Right atrium auricular region (tissue), 2 donors: Measurements from ENCODE around the gene SAMD9L. TPM values are rescaled to one million over a fixed set of nuclear protein-coding genes. Genes with fewer than 3 reads are reported as not detected.
A peak's percentile ranks its signal among the peaks of the same experiment; 100 is the strongest.

Experiments
- DNase-seq: peaks from one replicate; pipeline ENCODE4 v3.0.0-alpha.2; 2019; ENCODE audit warnings: low spot score
- H3K27ac ChIP-seq, 2 donors: fragments of 200-600 bp; sonication (generic); 1 replicate in 1 of 2; 2 replicates in 1 of 2; pipeline ENCODE4 v1.5.1; 2016 to 2019
- H3K27me3 ChIP-seq, 2 donors: fragments of 200-600 bp; sonication (generic); one replicate each; pipeline versions ENCODE4 v1.5.1 to v1.6.0; 2017 to 2019
- H3K36me3 ChIP-seq: fragments of 200-600 bp; sonication (generic); one replicate; pipeline ENCODE4 v1.5.1; 2016
- H3K4me1 ChIP-seq, 2 donors: fragments of 200-600 bp; sonication (generic); one replicate each; pipeline versions ENCODE4 v1.5.1 to v1.6.0; 2017 to 2019
- H3K4me3 ChIP-seq, 2 donors: fragments of 200-600 bp; sonication (generic); 1 replicate in 1 of 2; 2 replicates in 1 of 2; pipeline ENCODE4 v1.5.1; 2017 to 2019; ENCODE audit warnings: mild to moderate bottlenecking in 1 of 2, moderate library complexity in 1 of 2
- H3K9me3 ChIP-seq, 2 donors: fragments of 200-600 bp; sonication (generic); one replicate each; pipeline ENCODE4 v1.5.1; 2019
- CTCF ChIP-seq, 2 donors: fragments of 200-600 bp; sonication (generic); IDR thresholded peaks; one replicate each; pipeline ENCODE4 v1.5.1; 2019; ENCODE audit warnings: antibody characterized with exemption in 2 of 2
- total RNA-seq, 2 donors: library from RNA; depleted of rRNA; stranded (reverse); fragments of >200 nt; gene quantifications; one replicate each; pipeline ENCODE4 v1.1.0, GENCODE V29; 2016

SAMD9L gene
- 1 to 10 TPM; 4.1 to 5.7 TPM for total RNA-seq

- Histone ChIP-seq H3K27me3 (no peaks in the 10 kb centered on the region), H3K4me1 (peaks cover 0 to 22% of the 10 kb centered on the region in 2 donors), H3K36me3 (peaks cover 6% of the 10 kb centered on the region), H3K27ac (peak within 1 kb of the TSS; percentile 46 to 59), H3K4me3 (peak within 1 kb of the TSS; percentile 40 to 42), H3K9me3 (no peaks in the 10 kb centered on the region)
- DNase-seq: no peak
- TF ChIP-seq CTCF (IDR thresholded peaks at IDR 0.05): no peak
These were observed at the start of gene SAMD9L for GRCh38 chr7:93148144-93148543. SAMD9L (minus strand) TSS chr7:93148385; CDS start chr7:93135971, 12,414 bp downstream.

DNA sequence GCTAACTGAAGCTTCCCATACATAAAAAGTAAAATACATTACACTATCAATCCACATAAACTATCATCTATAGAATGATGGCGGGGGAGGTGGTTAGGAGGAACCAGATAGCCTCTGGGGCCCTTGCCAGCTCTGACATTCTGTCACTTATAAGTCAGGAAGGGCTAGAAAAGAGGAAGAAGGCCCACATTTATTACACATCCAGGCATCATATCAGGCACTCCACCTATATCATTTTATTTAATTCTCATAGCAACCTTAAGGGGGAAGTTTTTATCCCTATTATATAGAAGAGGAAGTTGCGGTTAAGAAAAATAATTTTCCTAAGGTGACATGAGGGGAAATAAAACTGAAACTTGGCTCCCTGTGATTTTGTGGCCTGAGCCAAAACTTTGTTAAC, 48.2 kb upstream of the SAMD9L start:
- Histone ChIP-seq H3K4me3 (no peak overlapping the region), H3K36me3 (no peaks in the 10 kb centered on the region), H3K27ac (no peak overlapping the region), H3K9me3 (no peaks in the 10 kb centered on the region), H3K4me1 (no peaks in the 10 kb centered on the region), H3K27me3 (no peaks in the 10 kb centered on the region)
- no peak for TF ChIP-seq CTCF (IDR thresholded peaks at IDR 0.05)
- no peak for DNase-seq

GRCh38 chr7:93194386-93194785, 46.2 kb upstream of the SAMD9L start:
- H3K27ac ChIP-seq: no peak overlapping the region
- H3K27me3 ChIP-seq: no peaks in the 10 kb centered on the region
- no peak overlapping the region for H3K4me3 ChIP-seq
- DNase-seq: no peak
- no peaks in the 10 kb centered on the region for H3K9me3 ChIP-seq
- H3K4me1 ChIP-seq: no peaks in the 10 kb centered on the region
- no peak for TF ChIP-seq CTCF (IDR thresholded peaks at IDR 0.05)
- H3K36me3 ChIP-seq: no peaks in the 10 kb centered on the region

GRCh38 chr7:93188870-93189634, 40.9 kb upstream of the SAMD9L start:
- H3K27ac ChIP-seq: no peak overlapping the region
- no peaks in the 10 kb centered on the region for H3K36me3 ChIP-seq
- no peaks in the 10 kb centered on the region for H3K4me1 ChIP-seq
- H3K9me3 ChIP-seq: no peaks in the 10 kb centered on the region
- H3K27me3 ChIP-seq: no peaks in the 10 kb centered on the region
- TF ChIP-seq CTCF (IDR thresholded peaks at IDR 0.05): no peak
- DNase-seq: no peak
- no peak overlapping the region for H3K4me3 ChIP-seq

- DNase-seq: no peak
- Histone ChIP-seq H3K4me3 (no peak overlapping the region), H3K4me1 (no peaks in the 10 kb centered on the region), H3K36me3 (no peaks in the 10 kb centered on the region), H3K9me3 (no peaks in the 10 kb centered on the region), H3K27me3 (no peaks in the 10 kb centered on the region), H3K27ac (no peak overlapping the region)
- TF ChIP-seq CTCF (IDR thresholded peaks at IDR 0.05): no peak
These were observed 37.3 kb upstream of the SAMD9L start for GRCh38 chr7:93185303-93186027.
